Measurements from ENCODE around the gene AGPS. TPM values are rescaled to one million over a fixed set of nuclear protein-coding genes. Genes with fewer than 3 reads are reported as not detected.

AGPS gene
- total and polyA plus RNA-seq, 9 of the 15 experiments (the other 6 are each of a cell fraction or from before 2014, with no cell fraction given): 15.5 to 211 (median 63.1) TPM

- TF ChIP-seq CUX1 (CRISPR knock-in tag; IDR thresholded peaks at IDR 0.05): no peak
- TF ChIP-seq PHTF2 (CRISPR knock-in tag; IDR thresholded peaks at IDR 0.05): no peak
- no peak for TF ChIP-seq RBM14 (IDR thresholded peaks at IDR 0.05; ENCODE audit: borderline replicate concordance, insufficient read depth, low read depth, low read length)
- no peak for TF ChIP-seq ZNF592 (IDR thresholded peaks at IDR 0.05)
- no peak for TF ChIP-seq ZNF778 (CRISPR knock-in tag; IDR thresholded peaks at IDR 0.05)
- TF ChIP-seq SAP30 (IDR thresholded peaks at IDR 0.05; ENCODE audit: borderline replicate concordance, insufficient read depth, low read depth, low read length, poor library complexity, severe bottlenecking): no peak
- TF ChIP-seq TCFL5 (CRISPR knock-in tag; conservative IDR thresholded peaks at IDR 0.05): no peak
- no peak for TF ChIP-seq CREB5 (CRISPR knock-in tag; IDR thresholded peaks at IDR 0.05)
- TF ChIP-seq ELF2 (CRISPR knock-in tag; IDR thresholded peaks at IDR 0.05): no peak
- no peak for TF ChIP-seq ZNF668 (CRISPR knock-in tag; IDR thresholded peaks at IDR 0.05)
- no peak for TF ChIP-seq TSHZ1 (CRISPR knock-in tag; IDR thresholded peaks at IDR 0.05)
- no peak for TF ChIP-seq TEAD1 (CRISPR knock-in tag; IDR thresholded peaks at IDR 0.05)
- no peak for TF ChIP-seq ZNF165 (CRISPR knock-in tag; IDR thresholded peaks at IDR 0.05; ENCODE audit: borderline replicate concordance)
These were observed 40.8 kb downstream of the AGPS start (continued) for GRCh38 chr2:177433402-177433801.
